Stimulated activated CD4-positive, alpha-beta T cell treated with anti-CD3 and anti-CD28 coated beads, Interleukin-12 subunit alpha, Interleukin-12 subunit beta, amount 100 ng/mL, for 48 hours (primary cell): ENCODE measurements around the gene PEMT.

Experiments
- DNase-seq, 3 donors: peaks; one replicate each; pipeline ENCODE4 v3.0.0-alpha.2; 2020; ENCODE audit warnings: low read depth in 2 of 3, low spot score in 1 of 3

Gene PEMT

DNA sequence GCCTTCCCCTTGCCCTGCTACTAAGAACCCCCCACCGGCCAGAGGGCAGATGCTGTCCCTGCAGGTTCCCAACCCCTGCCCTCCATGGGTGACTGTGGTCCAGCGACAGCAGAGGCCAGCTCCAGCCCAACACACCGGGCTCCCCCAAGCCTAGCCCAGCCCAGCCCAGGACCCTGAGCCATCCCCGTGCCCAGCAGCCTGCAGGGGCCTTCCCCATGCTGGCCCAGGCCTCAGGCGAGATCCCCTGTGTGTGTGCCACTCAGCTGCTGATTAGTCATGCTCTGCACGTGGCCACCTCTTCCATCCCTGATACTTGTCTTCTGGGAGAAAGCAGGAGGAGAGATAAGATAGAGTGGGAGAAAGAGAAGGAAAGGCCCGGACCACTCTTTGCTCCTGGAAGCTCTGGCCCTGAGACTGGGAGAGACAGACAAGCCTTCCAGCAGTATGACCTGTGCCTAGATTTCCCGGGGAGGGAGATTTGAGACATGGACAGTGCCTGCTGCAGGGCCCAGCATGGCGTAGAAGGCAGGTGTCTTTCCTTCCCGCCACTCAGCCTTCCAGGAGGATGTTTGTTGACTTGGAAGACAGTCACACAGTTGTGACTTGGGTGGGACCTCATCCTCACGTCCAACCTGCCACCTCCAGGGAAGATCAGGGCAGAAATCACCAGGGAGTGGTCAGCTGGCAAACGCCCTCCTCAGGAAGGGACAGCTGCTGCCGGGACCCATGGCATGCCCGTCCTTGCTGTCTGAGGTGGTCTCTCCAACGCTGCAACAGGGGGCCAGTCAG is 54.0 kb downstream of the PEMT start:
- no peak for DNase-seq

DNA sequence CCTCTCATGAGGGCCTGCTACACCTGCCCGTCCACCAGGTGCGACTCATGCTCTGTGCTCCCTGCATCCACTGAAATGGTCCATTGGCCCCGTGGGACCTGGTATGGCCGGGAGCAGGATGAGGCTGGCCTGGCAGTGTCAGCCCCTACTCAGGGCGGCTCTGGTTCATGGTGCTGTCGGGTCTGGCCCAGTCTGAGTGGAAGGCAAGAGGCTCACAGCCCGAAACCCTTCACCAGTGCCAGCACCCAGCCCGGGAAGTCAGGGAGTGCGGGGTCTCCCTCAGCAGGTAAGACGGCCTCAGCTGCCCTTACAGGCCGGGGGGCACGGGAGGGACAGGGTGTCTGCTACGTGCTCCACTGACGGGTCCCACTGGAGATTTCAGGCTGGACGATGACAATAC is 54.8 kb downstream of the PEMT start:
- DNase-seq = no peak

DNA sequence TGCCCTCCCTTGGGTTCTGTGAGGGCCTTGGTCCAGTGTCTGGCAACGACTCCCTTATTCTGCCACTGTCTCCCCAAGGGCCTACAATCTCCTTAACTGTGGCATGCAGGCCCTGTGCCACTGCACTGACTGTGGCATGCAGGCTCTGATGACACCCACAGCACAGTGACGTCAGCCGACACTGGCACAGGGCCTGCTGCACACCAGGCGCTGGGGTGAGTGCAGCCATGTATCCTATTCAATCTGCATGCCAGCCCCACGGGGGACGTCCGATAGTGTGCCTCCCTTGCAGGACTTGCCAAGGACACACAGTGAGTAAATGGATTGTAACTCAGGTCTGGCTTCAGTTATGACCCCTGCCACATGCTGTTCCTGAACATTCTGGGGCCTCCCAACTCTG is 55.6 kb downstream of the PEMT start:
- no peak for DNase-seq

DNA sequence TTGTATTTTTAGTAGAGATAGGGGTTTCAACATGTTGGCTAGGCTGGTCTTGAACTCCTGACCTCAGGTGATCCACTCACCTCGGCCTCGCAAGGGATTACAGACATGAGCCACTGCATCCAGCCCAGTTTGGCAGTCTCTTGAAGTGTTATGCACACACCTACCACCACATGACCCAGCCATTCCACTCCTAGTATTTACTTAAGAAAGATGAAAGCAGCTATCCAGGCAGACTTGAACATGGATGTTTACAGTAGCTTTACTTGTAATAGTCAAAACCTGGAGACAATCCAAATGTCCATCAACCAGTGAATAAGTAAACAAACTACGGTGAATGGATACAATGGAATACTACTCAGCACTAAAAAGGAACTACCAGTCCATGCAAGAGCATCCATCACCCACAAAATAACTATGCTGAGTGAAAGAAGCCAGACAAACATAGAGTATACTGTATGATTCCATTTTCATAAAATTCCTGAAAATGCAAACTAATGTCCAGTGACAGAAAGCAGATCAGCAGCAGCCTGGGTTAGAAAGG is 57.5 kb downstream of the PEMT start:
- DNase-seq = no peak

DNA sequence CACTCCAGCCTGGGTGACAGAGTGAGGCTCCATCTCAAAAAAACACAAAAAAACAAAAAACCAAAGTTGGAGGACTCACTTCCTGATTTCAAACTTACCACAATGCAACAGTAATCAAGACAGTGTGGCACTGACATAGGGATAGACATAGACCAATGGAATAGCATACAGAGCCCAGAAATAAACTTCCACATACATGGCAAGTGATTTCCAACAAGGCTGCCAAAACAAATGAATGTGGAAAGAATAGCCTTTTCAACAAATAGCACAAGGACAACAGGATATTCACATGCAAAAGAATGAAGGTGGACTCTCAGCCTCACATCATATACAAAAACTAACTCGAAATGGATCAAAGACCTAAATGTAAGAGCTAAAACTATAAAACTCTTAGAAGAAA is 58.5 kb downstream of the PEMT start:
- DNase-seq = no peak

DNA sequence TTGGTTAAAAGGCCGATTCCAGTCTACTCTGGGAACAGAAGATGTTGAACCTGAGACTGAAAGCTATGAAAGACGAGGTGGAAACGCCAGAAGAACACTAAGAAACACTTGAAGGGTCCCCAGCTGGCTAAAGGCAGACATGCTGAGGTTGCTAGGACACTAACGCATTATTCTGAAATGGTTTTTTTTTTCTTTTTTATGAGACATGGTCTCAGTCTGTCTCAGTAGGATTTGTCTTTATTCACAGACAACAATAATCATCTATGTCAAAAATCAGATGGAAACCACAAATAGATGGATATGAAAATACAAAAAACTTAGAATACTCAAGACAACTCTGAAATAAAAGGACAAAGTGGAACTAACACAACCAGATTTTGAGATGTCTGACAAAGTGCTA is 60.4 kb downstream of the PEMT start:
- no peak for DNase-seq

DNA sequence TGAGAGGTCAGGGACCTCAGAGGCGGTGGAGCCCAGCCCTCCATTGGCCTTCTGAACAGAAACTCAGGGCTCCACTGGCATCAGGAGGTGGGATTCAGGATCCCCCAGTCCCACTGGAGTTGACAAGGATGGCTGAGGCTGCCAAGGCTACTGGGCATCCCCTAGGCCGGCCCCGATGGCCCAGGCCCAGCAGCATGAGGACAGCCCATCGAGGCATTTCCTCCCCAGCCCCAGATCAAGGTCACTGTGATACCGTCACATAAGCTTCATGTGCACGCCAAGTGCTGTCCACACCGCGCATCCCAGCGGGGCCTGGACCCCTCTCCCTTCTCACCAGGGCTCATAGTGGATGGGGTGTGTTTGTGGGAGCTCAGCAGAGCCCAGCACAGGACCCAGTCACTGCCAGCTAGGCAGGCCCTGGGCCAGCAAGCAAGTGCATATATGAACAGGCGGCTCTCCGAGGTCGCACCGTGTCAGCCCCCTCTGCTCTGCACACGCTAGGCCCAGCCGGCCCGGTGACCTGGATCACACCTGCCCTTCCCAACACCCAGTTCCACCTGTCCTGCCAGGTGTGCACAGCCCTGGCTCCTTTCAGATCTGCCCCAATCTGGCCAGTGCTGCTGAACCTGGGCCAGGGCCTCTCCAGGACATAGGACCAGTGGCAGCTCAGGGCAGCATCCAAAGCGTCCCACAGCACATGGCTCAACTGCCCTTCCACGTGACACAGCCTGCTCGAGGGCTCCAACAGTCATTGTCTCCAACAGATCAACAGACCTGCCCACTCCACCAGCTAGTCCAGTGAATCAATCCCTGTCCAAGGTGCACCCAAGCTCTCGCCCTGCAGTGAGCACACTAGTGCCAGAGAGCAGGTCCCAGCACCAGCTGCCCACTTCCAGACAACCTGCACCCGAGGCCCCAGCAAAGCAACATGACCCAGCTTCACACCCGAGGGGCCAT is 62.5 kb downstream of the PEMT start:
- no peak for DNase-seq

DNA sequence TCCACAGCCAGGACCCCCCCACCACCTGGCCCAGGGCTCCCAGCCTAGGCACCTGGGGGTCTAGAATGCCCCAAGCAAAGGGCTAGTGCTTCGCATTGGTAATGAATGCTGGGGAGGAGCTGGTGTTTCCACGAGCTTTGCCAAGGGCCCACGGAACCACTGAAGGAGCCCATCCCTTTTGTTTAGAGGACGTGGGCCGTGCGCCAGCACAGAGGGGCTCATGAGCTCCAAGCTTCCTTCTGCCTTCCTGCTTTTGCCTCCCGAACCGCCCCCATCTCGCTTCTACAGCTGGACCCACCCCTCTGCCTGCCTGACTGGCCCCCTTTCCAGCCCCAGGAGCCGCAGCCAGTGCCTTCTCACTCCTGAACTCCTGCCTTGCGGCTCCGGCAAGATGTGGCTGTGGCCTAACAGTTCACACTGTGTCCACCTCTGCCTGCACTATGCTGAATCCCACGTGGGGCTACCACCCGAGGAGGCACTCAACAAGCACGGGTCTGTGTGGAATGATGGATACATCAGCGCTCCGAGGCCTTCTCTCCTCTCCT is 63.5 kb downstream of the PEMT start:
- no peak for DNase-seq

DNA sequence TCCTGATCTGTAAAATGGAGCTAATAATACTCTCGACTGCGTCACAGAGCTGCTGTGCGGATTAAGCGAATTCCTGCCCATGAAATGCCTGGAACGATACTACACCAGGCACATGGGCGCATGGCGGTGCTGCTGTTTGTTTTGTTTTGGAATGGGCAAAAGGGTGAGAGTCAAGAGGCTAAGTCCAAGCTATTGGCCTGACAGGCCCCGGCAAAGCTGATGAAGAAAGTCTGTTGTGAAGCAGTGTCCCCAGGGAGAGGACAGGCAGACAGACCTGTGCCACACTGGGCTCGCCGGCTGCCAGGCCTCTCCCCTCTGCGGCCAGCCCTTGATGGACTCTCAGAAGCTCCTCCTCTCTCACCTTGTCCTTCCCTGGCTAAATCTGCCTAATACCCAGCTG is 64.0 kb downstream of the PEMT start:
- no peak for DNase-seq

DNA sequence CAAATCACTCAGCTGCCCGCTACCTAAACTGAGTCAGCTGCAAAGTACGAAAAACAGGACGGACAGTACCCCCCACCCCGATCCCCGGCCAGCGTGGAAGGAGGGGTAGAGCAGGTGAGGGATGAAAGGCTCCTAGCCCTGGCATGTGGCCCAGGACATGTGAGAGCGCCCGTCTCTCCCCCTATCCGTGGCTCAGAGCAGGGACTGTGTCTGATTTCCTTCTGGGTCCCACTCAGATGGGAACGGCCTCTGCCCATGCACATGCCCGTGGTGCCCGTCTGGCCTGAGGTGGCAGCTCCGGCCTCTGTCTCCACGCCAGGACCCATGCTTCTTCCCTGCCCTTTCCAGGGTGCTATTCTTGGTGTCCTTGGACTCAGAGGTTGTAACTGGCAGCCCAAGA is 65.1 kb downstream of the PEMT start:
- DNase-seq = no peak

DNA sequence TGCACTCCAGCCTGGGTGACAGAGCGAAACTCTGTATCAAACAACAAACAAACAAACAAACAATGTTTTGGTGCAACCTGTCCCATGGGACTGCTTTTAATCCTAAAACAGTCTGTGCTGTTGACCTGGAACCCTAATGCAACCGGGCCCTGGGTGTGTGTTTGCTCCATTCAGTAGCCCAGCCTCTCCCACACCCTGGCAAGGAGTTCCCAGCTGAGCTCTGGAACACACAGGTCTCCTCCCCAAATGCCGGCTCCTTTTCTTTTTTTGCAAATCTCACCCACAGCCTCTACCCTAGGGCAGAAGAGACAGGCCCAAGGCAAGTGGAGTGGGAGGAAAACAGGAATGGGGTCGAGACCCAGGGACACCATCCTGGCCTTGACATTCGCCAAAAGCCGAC is 65.6 kb downstream of the PEMT start:
- no peak for DNase-seq

DNA sequence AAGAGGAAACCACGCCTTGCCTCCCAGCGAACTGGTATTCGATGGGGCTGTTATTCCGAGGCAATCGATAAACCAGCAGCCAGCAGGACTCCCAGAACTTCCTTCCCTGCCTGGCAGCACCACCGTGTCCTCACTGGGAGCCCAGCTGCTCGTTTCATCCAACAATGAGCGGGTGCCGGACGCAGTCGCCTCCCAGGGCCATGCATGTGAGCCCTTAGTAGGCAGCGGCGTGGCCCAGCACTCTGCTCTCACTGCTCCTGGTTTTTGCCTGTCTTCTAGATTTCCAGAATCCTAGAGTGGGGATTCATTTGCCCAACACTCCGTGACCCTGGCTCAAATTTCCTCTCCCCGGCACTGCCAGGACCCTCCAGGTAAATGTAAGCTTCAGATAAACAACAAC is 66.2 kb downstream of the PEMT start:
- no peak for DNase-seq

DNA sequence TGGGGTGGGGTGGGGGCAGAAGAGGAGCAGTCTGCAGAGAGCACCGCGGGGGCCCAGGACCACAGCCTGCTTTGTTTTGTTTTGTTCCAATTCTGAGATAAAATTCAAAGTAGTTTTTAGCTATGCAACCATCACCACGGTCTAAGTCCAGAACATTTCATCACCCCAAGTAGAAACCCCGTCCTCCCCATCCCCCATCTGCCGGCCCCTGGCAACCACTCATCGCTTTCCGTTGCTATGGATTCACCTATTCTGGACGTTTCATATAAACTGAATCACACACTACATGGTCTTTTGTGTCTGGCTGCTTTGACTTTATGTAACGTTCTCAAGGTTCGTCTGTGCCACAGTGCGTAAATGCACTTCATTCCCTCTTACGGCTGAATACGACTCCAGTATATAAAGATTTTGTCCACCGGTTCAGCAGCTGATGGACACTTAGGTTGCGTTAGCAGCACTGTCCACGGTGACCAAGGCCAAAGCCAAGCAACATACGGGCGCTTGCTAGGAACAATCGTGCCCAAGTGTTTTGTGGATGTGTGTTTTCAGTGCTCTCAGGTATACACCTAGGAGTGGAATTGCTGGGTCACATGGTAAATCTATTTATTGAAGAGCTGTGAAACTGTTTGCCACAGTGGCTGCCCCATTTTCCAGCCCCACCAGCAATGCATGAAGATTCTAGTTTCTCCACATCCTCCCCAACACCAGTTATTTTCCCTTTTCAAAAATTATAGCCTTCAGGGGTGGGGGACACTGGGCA is 67.6 kb downstream of the PEMT start:
- DNase-seq = no peak

DNA sequence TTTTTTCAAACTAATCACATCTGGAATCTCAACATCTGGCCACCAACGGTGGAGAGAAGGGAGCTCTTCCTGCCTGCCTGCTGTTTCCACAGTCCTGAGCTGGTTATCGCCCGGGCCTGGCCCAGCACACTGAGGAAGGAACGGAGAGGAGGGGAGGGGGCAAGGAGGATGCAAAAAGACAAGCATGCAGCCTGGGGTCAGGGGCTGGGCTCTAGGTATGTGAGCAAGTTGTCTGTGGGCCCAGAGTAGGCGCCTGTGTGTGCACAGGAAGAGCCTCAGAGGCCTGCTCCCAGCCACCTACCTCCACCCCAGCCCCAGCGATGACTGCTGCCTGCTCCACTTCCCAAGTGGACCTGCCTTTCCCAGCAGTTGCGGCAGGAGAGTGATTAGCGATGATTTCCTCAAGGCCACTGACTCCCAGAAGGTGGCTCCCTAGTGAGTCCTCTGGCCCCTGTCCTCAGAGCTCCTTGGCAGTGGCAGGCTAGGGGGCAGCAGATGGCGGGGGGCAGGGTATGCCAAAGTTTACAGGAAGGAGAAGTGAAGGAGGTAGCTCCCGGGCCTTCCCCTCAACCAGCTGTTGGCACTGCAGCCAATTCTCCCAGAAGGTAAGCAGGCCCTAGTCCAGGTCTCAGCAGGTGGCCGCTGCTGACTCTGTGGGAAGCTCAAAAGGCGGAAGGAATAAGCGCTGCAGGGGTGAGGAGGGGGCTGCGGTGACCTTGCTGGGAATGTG is 68.3 kb downstream of the PEMT start:
- no peak for DNase-seq

DNA sequence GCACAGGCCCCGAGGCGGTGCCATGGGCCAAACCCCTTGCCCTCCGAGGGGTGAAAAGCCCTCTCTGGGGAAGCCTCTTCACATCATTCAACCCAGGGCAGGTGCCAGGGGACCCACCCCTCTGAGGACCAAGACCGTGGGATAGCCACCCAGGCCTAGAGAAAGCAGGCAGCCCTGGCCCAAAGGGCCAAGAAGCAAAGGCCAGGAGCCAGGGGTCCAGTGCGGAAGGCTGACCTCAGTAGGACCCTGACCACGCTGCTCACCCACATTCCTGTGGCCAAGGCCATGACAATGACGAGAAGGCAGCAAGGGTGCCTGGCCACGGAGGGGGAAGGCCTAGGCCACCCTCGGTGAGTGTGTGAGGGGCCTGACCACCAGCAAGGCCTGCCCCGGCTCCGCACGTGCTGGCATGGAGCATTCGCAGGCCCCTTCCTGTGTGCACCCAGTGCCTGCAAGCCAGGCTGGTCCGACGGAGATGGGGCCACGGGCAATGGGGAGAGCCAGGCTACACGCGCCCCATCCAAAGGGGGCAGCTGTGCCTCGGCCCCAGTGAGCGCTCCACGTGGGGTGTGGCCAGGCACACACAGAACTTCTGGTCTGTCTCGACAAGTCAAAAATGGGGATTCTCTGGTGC is 70.8 kb downstream of the PEMT start:
- DNase-seq = no peak

DNA sequence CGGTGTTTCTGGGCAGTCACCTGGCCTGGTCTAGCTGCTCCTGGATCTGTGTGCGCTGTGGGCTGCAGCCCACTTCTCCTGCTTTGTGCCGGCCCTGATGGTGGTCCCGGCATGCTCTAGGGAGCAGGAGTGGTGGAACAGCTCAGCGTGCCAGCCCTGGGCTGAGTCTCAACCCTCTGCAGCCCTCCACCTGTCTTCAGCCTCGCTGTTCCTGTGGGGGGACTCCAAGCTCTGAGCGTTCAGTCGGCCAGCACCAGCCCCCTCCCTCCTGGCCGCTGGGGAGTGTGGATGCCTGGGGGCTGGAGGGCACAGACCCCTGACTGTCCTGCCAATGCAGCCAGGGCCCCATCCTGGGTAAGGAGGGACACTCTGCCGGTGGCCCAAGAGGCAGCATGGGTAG is 71.6 kb downstream of the PEMT start:
- DNase-seq = no peak

DNA sequence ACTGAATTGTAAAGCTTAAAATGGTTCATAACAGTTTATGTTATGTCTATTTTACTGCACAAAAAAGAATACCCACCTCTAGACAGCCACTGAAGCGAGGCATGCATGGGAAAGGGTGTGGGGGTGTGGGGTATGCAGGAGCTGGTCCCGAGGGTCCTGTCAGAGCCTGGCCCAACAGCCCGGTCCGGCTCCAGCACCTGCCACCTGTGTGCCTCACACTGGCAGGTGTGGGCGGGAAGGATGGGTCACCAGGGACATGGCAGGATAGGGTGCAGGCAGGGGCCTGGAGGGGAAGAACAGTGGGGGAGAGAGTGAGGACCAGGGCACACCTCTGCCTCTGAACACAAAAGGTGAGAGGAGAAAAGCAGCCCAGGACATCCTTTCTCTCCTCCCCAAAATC is 72.6 kb downstream of the PEMT start:
- no peak for DNase-seq

DNA sequence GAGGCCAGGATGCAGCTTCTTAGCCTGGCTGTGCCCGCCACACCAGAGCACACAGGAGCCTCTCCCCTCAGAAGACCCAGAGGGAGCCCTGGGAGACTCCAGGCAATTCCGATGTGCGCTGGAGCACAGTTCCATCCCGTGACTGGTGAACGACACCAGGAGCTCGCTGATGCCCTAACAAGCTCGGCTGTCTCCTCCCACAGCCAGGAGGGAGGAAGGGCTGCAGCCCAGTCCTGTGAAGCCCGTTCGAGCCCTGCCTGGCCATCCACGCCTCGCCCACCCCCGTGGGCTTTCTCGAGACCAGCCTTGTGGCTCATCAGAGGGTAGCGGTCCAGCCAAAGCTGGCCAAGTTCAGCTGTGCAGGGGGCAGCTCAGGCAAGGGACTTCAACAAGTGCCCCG is 73.5 kb downstream of the PEMT start:
- DNase-seq = no peak

DNA sequence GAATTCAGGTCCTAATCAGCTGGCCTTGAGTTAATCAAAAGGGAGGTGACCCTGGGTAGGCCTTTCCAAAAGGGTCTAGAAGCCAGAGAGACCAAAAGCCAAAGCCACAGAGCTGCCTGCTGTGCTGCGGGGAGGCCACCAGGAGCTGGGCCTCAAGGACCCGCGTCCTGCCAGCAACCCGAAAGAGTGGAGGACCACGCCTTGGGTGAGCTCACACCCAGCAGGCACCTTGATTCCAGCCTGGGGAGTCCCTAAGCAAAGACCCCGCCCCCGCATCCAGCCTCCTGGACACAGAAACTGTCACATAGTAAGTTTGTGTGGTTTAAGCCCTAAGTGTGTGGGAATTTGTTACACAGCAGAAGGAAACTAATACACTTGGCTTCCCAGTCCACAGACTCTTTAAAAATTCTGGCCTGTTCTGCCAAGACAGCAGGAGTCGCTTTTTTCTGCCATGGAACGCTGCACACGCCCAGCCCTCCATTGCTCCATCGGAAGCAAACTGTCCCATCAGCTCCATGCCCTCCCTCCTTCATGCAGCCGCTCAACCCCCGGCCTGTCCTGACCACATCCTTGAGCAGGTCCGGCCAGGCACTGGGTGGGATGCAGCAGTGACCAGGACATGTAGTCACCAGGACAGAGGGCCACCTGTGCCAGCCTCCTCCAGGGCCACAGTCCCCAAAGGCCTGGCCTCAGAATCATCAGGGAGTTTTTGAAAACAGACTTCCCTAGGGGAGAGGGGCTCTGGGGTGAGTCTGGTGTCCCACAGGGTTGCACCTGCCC is 74.4 kb downstream of the PEMT start:
- DNase-seq = no peak
